Suprapubic skin (tissue), 3 donors: Measurements from ENCODE around the gene NRXN3.

Experiments used
- CTCF ChIP-seq, 2 donors: fragments of 200-600 bp in 1 of 2; fragments of 450-650 bp in 1 of 2; sonication (generic) in 1 of 2; IDR thresholded peaks; one replicate each; pipeline ENCODE4 v1.5.1; 2016 to 2019; ENCODE audit warnings: antibody characterized with exemption in 2 of 2, mild to moderate bottlenecking in 1 of 2, moderate library complexity in 1 of 2
- EP300 ChIP-seq: sonication (generic); formaldehyde crosslinking; IDR thresholded peaks from one replicate; pipeline ENCODE4 v1.6.1; 2017; ENCODE audit warnings: antibody characterized with exemption
- POLR2A ChIP-seq, 2 donors: fragments of 450-650 bp; IDR thresholded peaks; one replicate each; pipeline ENCODE4 v1.6.1; 2017; ENCODE audit warnings: antibody characterized with exemption in 2 of 2, mild to moderate bottlenecking in 2 of 2, moderate library complexity in 2 of 2

DNA sequence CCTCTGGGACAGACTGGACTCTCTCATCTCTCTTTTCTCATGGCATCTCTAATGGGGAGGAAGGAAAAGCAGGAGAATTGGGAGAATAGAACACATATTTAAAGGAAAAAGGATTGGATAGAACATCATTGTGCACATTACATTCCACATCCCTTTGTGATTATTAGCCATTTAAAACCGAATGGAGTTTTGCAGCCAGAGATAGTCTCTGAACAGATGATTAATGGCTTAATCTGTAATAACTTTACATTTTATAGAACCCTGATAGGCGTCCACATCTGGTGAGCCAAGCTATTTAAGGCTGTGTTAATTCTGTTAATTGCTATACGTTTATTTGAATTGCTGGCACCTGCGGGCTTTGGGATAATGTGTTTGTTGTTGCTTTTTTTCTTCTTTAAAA is 487.3 kb downstream of the NRXN3 start:
- no peak for TF ChIP-seq CTCF (IDR thresholded peaks at IDR 0.05)
- TF ChIP-seq POLR2A (IDR thresholded peaks at IDR 0.05): no peak
- no peak for TF ChIP-seq EP300
